Activated naive CD4-positive, alpha-beta T cell treated with anti-CD3 and anti-CD28 coated beads, Interleukin-2, amount 50 U/mL, for 24 hours (primary cell): ENCODE data around the gene MBD3L4.

Source experiments
- H3K27ac Mint-ChIP-seq: one replicate; pipeline ENCODE4 v1.8.0; 2021; ENCODE audit warnings: mild to moderate bottlenecking, mixed read lengths
- H3K27me3 Mint-ChIP-seq: one replicate; pipeline ENCODE4 v1.8.0; 2021; ENCODE audit warnings: mixed read lengths
- H3K36me3 Mint-ChIP-seq: one replicate; pipeline ENCODE4 v1.8.0; 2021; ENCODE audit warnings: mixed read lengths
- H3K4me1 Mint-ChIP-seq: one replicate; pipeline ENCODE4 v1.8.0; 2021; ENCODE audit warnings: mixed read lengths
- H3K4me3 Mint-ChIP-seq: one replicate; pipeline ENCODE4 v1.8.0; 2021; ENCODE audit warnings: mild to moderate bottlenecking, mixed read lengths
- H3K9me3 Mint-ChIP-seq: one replicate; pipeline ENCODE4 v1.8.0; 2021; ENCODE audit warnings: mixed read lengths

Gene MBD3L4

DNA sequence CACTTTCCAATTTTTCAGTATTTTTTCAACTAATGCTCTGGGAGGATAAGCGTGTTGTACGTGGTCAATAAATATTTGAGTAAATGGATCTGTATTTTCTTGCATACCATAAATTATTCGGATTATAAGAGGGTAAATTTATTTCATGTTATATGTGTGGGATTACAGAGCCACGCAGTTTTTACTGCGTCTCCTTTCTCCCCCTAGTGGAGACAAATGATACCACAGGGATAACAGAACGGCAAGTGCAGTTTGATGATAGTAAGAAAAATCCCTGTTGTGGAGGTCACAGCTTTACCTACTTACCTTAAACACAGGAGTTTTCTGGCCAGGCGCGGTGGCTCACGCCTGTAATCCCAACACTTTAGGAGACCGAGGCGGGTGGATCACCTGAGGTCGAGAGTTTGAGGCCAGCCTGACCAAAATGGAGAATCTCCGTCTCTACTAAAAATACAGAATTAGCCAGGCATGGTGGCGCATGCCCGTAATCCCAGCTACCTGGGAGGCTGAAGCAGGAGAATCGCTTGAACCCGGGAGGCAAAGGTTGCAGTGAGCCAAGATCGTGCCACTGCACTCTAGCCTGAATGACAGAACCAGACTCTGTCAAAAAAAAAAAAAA is 35.6 kb downstream of the MBD3L4 start:
- Mint-ChIP-seq H3K27ac (peak overlapping the region; percentile 17), H3K4me3 (no peak overlapping the region), H3K9me3 (peaks cover 10% of the 10 kb centered on the region), H3K4me1 (peaks cover 48% of the 10 kb centered on the region), H3K36me3 (peaks cover 3% of the 10 kb centered on the region), H3K27me3 (no peaks in the 10 kb centered on the region)

DNA sequence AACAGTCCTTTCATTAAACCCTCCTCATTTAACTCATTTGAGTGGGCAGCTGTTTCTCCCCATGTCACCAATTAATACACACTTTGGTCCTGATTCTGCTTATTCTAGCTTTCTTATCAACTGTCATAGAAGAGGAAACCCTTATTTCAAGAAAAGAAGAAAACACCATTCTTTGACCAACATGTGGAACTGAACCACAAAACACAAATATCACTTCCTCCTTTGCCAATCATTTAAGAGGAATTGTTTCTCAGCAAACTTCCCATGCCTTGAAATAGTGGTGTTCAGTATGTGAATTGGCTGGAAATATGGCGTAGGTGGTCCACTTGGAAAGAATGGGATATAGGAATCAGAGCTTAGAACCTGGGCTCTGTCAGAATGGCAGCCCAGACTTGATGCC is 39.2 kb downstream of the MBD3L4 start:
- Mint-ChIP-seq H3K27ac (no peak overlapping the region), H3K4me3 (no peak overlapping the region), H3K36me3 (peaks cover 6% of the 10 kb centered on the region), H3K9me3 (peaks cover 5% of the 10 kb centered on the region), H3K4me1 (peaks cover 36% of the 10 kb centered on the region), H3K27me3 (no peaks in the 10 kb centered on the region)

DNA sequence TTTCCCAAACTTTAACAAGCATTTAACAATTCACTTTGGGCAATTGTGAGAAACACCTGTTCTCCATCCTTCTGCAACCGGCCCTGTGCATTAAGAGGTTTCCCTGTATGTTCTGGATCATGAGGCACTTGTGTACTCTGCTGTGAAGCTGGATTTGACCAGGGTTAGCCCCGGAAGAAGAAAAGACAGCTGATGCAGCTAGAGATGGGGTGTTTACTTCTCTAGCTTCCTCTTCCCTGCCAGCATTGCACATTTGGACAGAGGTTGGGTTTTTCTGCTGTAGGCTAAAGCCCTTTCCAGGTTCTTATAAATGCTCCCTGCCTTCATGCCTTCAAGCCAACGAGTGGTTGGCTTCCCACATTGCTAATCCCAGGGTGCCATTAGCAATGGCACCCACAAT is 39.6 kb downstream of the MBD3L4 start:
- H3K36me3 Mint-ChIP-seq = peaks cover 6% of the 10 kb centered on the region
- no peak overlapping the region for H3K4me3 Mint-ChIP-seq
- no peak overlapping the region for H3K27ac Mint-ChIP-seq
- H3K27me3 Mint-ChIP-seq = no peaks in the 10 kb centered on the region
- peaks cover 36% of the 10 kb centered on the region for H3K4me1 Mint-ChIP-seq
- peaks cover 5% of the 10 kb centered on the region for H3K9me3 Mint-ChIP-seq

DNA sequence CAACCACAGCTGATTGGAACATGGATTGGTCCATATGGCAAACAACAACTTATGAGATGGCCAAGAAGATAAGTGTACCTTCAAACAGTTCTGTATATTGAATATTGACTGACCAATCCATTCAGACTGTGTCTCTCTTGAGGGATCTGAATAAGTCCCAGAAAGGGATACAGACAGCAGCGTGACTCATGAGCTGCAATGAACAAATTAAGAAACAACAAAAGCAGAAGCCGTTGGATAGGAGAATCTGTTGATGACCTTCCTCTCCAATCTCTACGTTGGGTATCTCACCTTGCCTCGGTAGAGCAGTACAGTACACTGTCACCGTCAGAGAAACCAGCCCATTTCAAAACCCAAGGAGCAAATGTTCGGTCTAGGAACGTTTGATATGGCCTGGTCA is 40.0 kb downstream of the MBD3L4 start:
- Mint-ChIP-seq H3K4me3 (no peak overlapping the region), H3K4me1 (peaks cover 40% of the 10 kb centered on the region), H3K27ac (no peak overlapping the region), H3K9me3 (peaks cover 5% of the 10 kb centered on the region), H3K36me3 (peaks cover 9% of the 10 kb centered on the region), H3K27me3 (no peaks in the 10 kb centered on the region)

DNA sequence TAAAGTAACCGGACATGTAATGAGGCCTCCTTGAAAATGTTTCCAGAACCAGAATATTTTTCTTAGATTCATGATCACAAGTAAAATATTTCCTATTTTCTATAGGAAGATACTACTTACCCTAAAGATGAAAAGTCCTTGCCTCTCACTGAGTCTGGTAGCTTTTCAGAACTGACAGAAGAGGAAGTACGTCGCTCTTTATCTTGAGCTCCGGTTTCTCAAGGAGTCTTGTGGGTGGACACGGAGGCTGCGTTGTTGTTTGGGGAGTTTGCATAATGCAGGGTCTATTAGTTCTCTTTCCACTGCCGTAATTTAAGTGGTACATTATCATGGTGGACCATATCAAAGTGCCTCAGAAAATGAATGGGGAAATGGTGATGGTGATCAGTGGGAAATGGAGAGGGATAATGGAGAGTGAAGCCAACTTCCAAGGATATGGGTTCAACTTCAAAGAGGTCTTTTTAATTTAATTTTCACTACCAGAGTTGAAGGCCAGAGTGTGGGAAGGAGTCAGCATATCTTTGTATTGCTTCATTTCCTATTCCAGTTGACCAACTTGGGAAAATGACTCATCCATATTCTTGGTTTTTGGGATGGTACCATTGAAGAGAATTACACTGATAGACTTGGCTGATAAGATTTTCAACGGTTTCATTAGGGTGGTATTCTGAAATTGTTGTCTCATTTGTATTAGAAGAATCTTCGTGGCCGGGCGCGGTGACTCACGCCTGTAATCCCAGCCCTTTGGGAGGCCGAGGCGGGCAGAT is 42.1 kb downstream of the MBD3L4 start:
- peak overlapping the region; percentile 82 for H3K27ac Mint-ChIP-seq
- H3K36me3 Mint-ChIP-seq = peaks cover 10% of the 10 kb centered on the region
- H3K4me1 Mint-ChIP-seq = peaks cover 41% of the 10 kb centered on the region
- H3K27me3 Mint-ChIP-seq = no peaks in the 10 kb centered on the region
- peak overlapping the region; percentile 77 for H3K4me3 Mint-ChIP-seq
- peaks cover 5% of the 10 kb centered on the region for H3K9me3 Mint-ChIP-seq

DNA sequence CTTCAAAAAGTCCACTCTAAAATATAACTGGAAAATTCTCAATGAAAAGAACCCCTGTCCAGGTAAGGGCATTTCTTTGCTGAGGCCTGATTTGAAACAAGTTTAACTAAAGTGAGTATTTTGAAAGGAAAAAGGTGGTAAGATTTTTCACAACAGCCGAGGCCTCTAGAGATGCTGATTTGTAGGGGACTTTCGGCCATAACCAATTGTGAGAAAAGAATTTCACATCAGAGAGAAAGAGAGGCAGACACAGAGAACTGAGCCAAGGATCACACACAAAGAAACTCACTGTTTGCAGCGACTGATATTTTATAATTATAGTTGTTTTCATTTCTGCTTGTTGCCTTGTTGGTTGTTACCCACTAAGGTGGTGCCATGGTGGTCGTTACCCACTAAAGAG is 43.2 kb downstream of the MBD3L4 start:
- H3K27ac Mint-ChIP-seq = peak overlapping the region; percentile 82
- H3K4me3 Mint-ChIP-seq = peak overlapping the region; percentile 77

DNA sequence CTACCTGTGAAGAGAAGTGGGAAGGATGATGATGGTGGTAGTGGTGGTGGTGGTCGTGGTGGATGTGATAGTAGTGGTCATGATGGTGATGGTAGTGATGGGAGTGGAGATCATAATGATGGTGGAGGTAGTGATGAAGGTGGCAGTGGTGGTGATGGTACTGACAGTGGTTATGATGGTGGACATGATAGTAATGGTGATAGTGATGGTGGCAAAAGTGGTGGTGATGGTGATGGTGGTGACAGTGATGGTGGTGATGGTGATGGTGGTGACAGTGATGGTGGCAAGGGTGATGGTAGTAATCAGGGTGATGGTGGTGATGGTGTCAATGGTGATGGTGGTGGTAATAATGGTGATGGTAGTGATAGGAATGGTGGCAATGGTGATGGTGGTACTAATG is 44.9 kb downstream of the MBD3L4 start:
- no peak overlapping the region for H3K4me3 Mint-ChIP-seq
- H3K9me3 Mint-ChIP-seq = no peaks in the 10 kb centered on the region
- H3K27me3 Mint-ChIP-seq = no peaks in the 10 kb centered on the region
- peaks cover 8% of the 10 kb centered on the region for H3K36me3 Mint-ChIP-seq
- peaks cover 30% of the 10 kb centered on the region for H3K4me1 Mint-ChIP-seq
- peak overlapping the region; percentile 8 for H3K27ac Mint-ChIP-seq

More for the DNA sequence above, 43.2 kb downstream of the MBD3L4 start:
- peaks cover 41% of the 10 kb centered on the region for H3K4me1 Mint-ChIP-seq
- H3K27me3 Mint-ChIP-seq = no peaks in the 10 kb centered on the region
- peaks cover 5% of the 10 kb centered on the region for H3K9me3 Mint-ChIP-seq
- peaks cover 10% of the 10 kb centered on the region for H3K36me3 Mint-ChIP-seq

DNA sequence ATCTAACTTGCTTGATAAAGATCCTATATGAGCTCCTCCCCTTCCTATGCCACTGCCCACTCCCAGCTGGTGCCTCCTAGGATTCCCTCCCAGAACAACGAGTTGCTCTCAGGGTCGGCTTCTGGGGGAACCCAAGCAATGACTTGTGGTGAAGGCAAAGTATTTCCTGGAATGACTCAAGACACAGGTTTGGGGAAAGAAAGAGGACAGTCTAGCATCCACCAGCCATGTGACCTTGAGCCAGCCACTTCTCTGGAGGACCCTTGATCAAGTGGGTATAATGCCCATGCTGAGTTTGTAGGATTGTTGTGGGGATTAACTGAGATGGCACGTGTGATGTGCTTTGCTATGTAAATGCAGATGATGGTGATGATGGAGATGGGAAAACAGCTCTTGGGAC is 51.7 kb downstream of the MBD3L4 start:
- H3K4me1 Mint-ChIP-seq = peaks cover 1% of the 10 kb centered on the region
- peaks cover 15% of the 10 kb centered on the region for H3K9me3 Mint-ChIP-seq
- H3K4me3 Mint-ChIP-seq = no peak overlapping the region
- H3K36me3 Mint-ChIP-seq = peaks cover 37% of the 10 kb centered on the region
- no peak overlapping the region for H3K27ac Mint-ChIP-seq
- no peaks in the 10 kb centered on the region for H3K27me3 Mint-ChIP-seq

DNA sequence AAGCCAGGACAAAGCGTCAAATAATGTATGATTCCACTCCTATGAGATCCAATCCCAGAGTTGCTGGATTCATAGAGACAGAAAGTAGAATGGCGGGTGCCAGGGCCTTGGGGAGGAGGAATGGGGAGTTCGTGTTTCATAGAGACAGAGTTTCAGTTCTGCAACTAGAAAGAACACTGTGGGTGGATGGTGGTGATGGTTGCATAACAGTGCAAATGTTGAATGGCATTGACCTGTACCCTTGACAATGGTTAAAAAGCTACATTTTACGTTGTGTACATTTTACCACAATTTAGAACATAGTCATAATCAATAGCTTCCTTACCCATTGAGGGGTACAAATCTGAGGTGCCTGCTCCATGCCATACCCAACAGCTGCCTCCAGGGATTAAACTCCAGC is 52.1 kb downstream of the MBD3L4 start:
- Mint-ChIP-seq H3K4me3 (no peak overlapping the region), H3K4me1 (no peaks in the 10 kb centered on the region)

More for the DNA sequence above, 52.1 kb downstream of the MBD3L4 start:
- no peaks in the 10 kb centered on the region for H3K27me3 Mint-ChIP-seq
- H3K27ac Mint-ChIP-seq = no peak overlapping the region
- H3K9me3 Mint-ChIP-seq = peaks cover 15% of the 10 kb centered on the region
- peaks cover 40% of the 10 kb centered on the region for H3K36me3 Mint-ChIP-seq
